HL-60 (cell line): ENCODE data around the gene CCL20.

ENCODE experiments used
- DNase-seq, 2 experiments: peaks; one replicate each; pipeline ENCODE4 v3.0.0-alpha.2; 2010 to 2020; ENCODE audit warnings: low read depth in 1 of 2, low spot score in 1 of 2
- H3K27ac ChIP-seq: fragments of 250-450 bp; sonication (Bioruptor Pico); replicated peaks from 2 replicates; pipeline ENCODE4 v1.5.1; 2020; ENCODE audit warnings: mild to moderate bottlenecking, moderate library complexity
- H3K27me3 ChIP-seq: fragments of 250-450 bp; sonication (Bioruptor Pico); 2 replicates; pipeline ENCODE4 v1.5.1; 2021; ENCODE audit warnings: mild to moderate bottlenecking, moderate library complexity; ENCODE audit not compliant: insufficient read depth, poor library complexity, severe bottlenecking
- H3K4me3 ChIP-seq: replicated peaks from 2 replicates; pipeline ENCODE4 v1.5.1; 2011; ENCODE audit warnings: mild to moderate bottlenecking, control low read depth, low read length; ENCODE audit not compliant: insufficient read depth
- CTCF ChIP-seq: IDR thresholded peaks from one replicate; pipeline ENCODE4 v1.5.1; 2011; ENCODE audit warnings: low read length, control low read depth, inconsistent platforms; ENCODE audit not compliant: insufficient read depth
- GABPA ChIP-seq: IDR thresholded peaks from 2 replicates; pipeline ENCODE4 v1.6.1; 2012; ENCODE audit warnings: low read depth
- POLR2AphosphoS5 ChIP-seq: IDR thresholded peaks from 2 replicates; pipeline ENCODE4 v1.6.1; 2012; ENCODE audit warnings: low read depth
- SPI1 ChIP-seq: IDR thresholded peaks from 2 replicates; pipeline ENCODE4 v1.6.1; 2012; ENCODE audit warnings: low read depth, mild to moderate bottlenecking, borderline replicate concordance
- TF ChIP-seq, protein P1 (sequence below): IDR thresholded peaks from 2 replicates; pipeline ENCODE4 v1.6.1; 2012; ENCODE audit warnings: low read depth; ENCODE audit not compliant: insufficient replicate concordance

The CCL20 gene

GRCh38 chr2:227815066-227815465 lies 1.4 kb downstream of the CCL20 start:
- Histone ChIP-seq H3K4me3 (no peak overlapping the region), H3K27me3 (no peaks in the 10 kb centered on the region), H3K27ac (no peak overlapping the region)
- DNase-seq = no peak
- TF ChIP-seq POLR2AphosphoS5 = no peak
- TF ChIP-seq, protein P1, sequence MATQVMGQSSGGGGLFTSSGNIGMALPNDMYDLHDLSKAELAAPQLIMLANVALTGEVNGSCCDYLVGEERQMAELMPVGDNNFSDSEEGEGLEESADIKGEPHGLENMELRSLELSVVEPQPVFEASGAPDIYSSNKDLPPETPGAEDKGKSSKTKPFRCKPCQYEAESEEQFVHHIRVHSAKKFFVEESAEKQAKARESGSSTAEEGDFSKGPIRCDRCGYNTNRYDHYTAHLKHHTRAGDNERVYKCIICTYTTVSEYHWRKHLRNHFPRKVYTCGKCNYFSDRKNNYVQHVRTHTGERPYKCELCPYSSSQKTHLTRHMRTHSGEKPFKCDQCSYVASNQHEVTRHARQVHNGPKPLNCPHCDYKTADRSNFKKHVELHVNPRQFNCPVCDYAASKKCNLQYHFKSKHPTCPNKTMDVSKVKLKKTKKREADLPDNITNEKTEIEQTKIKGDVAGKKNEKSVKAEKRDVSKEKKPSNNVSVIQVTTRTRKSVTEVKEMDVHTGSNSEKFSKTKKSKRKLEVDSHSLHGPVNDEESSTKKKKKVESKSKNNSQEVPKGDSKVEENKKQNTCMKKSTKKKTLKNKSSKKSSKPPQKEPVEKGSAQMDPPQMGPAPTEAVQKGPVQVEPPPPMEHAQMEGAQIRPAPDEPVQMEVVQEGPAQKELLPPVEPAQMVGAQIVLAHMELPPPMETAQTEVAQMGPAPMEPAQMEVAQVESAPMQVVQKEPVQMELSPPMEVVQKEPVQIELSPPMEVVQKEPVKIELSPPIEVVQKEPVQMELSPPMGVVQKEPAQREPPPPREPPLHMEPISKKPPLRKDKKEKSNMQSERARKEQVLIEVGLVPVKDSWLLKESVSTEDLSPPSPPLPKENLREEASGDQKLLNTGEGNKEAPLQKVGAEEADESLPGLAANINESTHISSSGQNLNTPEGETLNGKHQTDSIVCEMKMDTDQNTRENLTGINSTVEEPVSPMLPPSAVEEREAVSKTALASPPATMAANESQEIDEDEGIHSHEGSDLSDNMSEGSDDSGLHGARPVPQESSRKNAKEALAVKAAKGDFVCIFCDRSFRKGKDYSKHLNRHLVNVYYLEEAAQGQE = no peak
- no peak for TF ChIP-seq GABPA
- TF ChIP-seq CTCF = no peak
- no peak for TF ChIP-seq SPI1

- Histone ChIP-seq H3K4me3 (no peak overlapping the region), H3K27me3 (no peaks in the 10 kb centered on the region), H3K27ac (peak overlapping the region; percentile 2; the same call in 1 of the 2 replicates)
- peak in 1 of 2 experiments; percentile 71 for DNase-seq
- TF ChIP-seq POLR2AphosphoS5 (peak; percentile 37; the same call in 1 of the 2 replicates), GABPA (no peak), SPI1 (no peak)
Observed at GRCh38 chr2:227816507-227817294, 3.1 kb downstream of the CCL20 start.

DNA sequence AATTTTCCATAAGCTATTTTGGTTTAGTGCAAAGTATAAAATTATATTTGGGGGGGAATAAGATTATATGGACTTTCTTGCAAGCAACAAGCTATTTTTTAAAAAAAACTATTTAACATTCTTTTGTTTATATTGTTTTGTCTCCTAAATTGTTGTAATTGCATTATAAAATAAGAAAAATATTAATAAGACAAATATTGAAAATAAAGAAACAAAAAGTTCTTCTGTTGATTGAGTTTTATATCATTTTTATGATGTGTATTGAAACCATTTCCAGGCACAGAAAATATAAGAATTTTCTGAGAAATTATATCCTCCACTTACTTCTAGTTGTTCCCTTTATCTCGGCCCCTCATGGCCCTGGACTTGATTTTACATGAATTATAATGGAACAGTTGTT lies 3.7 kb downstream of the CCL20 start:
- no peak for TF ChIP-seq CTCF
- no peaks in the 10 kb centered on the region for H3K27me3 ChIP-seq
- DNase-seq = no peak
- peak overlapping the region; percentile 45 for H3K27ac ChIP-seq
- H3K4me3 ChIP-seq = no peak overlapping the region

DNA sequence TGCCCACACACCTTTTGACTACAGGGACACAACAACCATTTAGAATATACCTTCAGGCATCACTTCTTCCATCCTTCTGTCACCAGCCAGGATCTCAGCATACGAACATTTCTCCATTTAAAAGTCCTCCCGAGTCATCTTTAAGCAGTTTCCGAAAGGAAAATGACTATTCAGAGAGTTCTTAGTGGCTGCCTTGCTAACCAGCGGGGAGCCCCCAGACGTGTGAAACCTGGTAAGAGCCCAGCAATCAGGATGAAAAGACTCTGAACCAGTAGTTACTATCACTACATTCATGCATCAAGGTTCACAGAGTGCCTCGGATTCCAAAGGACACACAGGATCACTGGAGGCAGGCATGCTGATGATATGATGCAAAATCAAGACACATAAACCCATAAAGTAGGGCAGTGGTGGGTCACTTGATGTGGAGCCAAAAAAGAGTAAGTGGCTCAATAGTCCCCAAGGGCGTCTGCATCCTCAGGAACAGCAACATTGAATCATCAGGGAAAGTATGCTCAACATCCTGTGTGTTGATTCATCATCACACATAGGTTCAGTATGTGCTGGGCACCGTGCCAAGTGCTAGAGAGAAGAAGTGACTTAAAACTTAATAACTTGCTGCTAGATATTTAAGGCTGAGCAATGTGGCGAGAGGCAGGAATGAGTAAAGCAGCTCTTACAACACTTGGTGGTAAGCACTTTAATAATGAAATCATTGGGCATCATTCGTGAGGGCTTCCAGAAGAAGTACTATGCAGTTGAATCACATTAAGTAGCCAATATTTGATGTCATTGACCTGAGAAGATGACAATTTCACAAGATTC lies 4.4 kb downstream of the CCL20 start:
- no peaks in the 10 kb centered on the region for H3K27me3 ChIP-seq
- no peak overlapping the region for H3K4me3 ChIP-seq
- DNase-seq = peak; percentile 97 to 100
- H3K27ac ChIP-seq = peak overlapping the region; percentile 45
- TF ChIP-seq CTCF = no peak
- TF ChIP-seq, protein P1 = no peak
- TF ChIP-seq POLR2AphosphoS5 = no peak
- TF ChIP-seq GABPA = no peak
- no peak for TF ChIP-seq SPI1
